Activated T-cell treated with anti-CD3 and anti-CD28 coated beads for 24 hours (primary cell): ENCODE results near the gene MEA1.
A peak's percentile ranks its signal among the peaks of the same experiment; 100 is the strongest.
"Not testable (repeated sequence)": the region's sequence is repeated elsewhere in the genome, so short reads cannot be mapped to it uniquely, and the experiment has no call there.

Source experiments
- DNase-seq: peaks from one replicate; pipeline ENCODE4 v3.0.0-alpha.2; 2020; ENCODE audit warnings: low read depth

The MEA1 gene

DNA sequence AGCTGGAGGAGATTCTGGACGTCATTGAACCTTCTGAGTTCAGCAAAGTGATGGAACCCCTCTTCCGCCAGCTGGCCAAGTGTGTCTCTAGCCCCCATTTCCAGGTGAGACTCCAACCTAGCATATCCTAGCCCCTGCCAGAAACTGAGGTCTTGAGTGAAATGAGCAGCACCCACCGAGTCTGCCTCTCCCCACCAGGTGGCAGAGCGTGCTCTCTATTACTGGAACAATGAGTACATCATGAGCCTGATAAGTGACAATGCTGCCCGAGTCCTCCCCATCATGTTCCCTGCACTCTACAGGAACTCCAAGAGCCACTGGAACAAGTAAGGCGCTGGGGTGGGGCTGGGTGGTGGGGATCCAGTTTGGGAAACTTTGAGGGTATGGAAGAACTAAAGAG, 4.6 kb downstream of the MEA1 start:
- DNase-seq: no peak

DNA sequence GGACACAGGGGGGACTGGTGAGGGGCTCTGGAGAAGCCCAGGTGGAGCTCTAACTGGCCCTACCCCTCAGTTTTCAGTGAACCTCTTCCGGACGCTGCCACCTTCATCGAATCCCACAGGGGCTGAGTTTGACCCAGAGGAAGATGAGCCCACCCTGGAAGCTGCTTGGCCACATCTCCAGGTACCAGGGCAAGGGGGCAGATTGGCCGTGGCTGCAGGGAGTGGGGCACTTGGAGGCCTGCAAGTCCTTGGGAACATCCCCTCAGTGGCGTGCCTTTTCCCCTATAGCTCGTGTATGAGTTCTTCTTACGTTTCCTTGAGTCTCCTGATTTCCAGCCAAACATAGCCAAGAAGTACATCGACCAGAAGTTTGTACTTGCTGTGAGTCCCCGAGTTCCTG, 6.6 kb downstream of the MEA1 start:
- DNase-seq: no peak

DNA sequence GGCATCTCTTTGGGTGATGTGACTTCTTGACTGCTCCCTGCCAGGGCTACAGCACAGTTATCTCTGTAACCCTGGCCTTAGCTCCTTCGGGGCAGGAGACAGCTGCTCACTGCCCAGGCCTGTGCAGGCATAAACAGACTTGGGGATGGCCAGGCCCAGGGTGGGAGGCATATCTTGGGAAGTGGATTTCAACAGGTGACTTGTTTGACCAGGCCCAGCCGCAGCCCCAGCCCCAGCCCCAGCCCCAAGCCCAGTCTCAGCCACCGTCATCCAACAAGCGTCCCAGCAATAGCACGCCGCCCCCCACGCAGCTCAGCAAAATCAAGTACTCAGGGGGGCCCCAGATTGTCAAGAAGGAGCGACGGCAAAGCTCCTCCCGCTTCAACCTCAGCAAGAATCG, 7.5 kb downstream of the MEA1 start:
- no peak for DNase-seq

DNA sequence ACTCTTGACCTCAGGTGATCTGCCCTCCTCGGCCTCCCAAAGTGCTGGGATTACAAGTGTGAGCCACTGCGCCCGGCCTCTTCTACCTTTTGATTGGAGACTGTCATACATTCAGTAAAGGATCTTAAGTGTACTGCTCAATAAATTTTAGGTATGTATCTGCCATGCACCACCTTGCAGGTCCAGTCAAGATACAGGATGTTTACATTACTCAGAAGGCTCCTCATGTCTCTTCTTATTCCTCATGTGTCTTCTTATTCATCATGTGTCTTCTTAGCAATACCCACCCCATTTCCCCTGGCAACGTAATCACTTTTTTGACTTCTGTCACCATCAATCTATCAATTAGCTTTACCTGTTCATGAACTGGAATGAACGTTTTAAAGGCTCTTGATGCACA, 7.9 kb downstream of the MEA1 start:
- DNase-seq: no peak

DNA sequence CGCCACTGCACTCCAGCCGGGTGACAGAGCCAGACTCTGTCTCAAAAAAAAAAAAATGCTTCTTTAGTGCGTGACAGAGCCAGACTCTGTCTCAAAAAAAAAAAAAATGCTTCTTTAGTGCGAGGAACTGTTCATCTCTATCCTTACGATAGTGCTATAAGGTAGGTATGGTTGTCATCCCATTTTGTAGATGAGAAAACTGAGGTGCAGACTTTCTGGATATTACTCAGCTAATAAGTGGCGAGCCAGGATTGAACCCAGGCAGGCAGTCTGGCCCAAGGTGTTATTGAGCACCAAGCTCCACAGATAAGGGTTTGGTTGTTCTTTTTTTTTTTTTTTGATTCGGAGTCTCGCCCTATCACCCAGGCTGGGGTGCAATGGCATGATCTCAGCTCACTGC, 11.9 kb downstream of the MEA1 start:
- DNase-seq: no peak

DNA sequence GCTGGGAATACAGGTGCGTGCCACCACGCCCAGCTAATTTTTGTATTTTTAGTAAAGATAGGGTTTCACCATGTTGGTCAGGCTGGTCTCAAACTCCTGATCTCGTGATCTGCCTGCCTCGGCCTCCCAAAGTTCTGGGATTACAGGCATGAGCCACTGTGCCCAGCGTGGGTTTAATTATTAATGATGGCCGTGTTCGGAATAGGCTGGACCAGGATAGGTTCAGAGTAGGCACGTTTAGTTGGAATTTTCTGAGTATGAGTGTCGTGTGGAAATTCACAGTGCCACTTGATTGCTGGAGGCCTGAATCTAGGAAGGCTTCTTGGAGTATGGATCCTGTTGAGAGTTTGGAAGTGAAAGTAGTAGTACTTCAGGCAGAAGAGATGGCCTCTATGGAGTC, 15.5 kb downstream of the MEA1 start:
- DNase-seq: not testable (repeated sequence)

DNA sequence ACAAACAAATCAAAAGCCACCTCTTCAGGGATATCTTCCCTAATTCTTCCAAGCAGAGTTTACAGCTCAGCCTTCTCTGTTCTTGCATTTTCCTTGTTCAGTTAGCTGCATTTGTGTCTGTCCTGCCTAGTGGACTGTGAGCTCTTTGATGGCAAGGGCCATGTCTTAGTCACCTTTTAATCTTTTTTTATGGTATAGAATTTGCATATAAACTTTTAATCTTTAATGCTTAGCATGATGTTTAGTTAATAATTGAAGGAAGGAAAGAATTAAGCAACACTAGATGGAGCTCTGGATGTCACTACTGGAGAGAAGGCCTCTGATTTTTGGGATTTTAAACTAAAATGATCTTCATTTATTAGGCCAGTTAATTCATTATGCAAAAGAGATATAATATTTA, 17.2 kb downstream of the MEA1 start:
- DNase-seq: no peak

DNA sequence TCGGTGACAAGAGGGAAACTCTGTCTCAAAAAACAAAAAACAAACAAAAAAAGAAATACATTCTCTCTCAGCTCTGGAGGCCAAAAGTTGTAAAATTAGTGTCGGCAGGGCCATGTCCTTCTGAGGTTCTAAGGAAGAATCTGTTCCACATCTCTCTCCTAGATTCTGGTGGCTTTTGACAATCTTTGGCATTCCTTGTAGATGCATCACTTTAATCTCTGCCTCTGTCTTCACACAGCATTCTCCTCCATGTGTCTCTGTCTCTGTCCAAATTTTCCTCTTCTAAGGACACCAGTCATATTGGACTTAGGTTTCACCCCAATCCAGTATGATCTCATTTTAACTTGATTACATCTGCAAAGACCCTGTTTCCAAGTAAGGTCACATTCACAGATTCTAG, 20.3 kb downstream of the MEA1 start:
- no peak for DNase-seq

DNA sequence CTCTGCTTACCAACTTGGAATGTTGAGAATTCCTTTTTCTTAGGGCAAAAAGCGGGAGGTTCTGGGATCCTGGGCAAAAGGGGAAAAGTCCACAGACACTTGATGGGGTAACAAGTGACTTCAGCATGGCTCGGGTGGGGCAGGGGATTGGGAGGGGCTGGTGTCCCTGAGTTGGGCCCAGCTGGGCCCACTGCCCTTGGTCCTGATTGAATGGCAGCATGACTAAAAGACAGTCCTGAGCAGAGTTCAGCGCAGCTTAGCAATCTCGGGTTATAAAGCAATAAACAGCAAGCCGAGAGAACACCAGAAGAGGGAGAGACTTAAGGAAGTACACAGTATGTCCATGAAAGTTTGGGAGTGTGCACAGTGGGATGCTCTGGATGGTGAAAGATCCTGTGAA, 23.8 kb downstream of the MEA1 start:
- DNase-seq: no peak

DNA sequence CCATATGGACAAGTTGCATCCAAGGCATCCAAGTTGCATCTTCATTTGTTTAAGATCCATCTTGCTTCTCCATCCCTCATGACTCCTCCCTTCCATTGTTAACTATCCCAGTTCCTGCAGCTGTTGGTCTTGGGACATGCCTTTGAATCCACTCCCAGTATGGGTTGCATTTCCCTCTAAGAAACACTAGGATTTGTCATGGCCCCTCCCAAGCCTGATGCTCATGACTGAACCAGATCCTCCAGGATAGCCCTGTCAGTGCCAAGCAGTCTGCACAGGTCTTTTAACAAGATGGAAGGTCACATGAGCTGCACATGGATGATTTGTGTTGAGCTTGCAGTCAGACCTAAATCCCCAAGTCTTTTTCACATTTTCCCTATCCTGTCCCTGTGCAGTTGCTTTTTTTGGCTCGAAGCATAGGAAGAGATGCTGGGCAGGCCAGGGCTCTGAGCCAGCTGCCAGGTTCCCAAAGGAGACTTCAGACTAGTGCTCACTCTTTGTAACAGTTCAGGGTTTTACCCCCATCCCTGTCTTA, 25.2 kb downstream of the MEA1 start:
- no peak for DNase-seq

DNA sequence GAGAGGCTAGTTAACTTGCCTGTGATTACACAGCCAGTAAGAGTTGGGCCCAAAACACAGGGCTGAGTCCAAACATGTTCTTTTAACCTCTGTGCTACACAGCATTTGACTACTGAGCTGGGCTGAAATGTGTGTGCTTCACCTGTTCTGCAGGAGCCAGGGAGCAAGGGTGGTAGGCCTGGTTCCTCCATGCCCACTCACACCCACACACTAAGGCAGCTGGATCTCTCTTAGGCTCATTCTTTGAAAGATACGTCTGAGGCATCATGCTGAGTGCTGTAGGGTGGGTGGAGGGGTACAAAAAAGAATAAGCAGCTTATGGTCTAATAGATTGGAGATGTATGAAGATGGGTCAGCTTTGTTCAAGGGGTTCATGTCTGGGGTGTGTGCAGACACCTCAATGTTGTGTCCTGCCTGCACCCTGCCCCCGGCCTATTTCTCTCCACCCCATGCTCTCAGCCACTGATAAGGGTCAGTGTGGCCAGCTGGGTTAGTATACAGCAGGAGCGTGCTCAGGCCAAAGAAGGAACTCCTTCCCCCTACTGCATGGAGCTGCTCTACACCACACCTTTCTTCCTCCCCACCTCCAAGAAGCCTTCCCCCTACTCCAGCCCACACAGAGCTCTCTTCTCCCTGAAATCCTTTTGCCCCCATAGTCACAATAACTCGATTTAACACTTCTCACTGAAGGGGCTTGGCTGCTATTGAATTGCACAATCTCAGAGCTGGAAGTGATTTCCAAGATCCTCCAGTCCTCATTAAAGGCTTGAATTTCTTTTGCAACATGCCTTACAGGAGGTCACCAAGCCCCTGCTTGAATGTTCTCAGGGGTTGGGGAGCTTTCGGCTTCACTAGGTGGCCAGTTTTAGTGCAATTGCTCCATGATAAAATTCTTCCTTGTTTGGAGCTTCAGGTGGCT, 26.0 kb downstream of the MEA1 start:
- DNase-seq: no peak

DNA sequence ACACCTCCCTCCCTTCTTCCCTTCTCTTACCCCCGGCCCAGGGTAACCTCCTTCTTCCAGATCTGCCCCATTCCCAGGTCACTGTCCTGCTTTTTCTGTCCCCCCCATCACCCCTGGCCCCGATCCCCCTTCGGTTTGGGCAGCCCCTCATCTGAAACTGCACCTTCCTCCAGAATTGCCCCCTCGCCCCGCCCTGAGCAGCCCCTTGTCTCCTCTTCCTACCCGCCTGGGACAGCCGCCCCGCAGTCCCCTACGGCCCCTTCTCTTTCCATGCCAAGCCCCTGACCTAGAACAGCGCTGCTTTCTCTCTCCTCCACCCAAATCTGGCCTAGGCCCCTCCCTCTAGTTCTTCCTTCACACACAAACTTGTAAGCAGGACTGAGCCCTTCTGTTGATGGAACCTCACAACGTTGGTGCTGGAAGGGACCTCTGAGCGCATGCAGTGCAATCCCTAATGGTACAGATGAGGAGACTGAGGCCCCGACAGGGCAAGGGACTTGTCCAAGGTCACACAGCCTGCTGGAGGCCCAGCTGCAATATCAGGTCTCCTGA, 28.7 kb downstream of the MEA1 start:
- no peak for DNase-seq

DNA sequence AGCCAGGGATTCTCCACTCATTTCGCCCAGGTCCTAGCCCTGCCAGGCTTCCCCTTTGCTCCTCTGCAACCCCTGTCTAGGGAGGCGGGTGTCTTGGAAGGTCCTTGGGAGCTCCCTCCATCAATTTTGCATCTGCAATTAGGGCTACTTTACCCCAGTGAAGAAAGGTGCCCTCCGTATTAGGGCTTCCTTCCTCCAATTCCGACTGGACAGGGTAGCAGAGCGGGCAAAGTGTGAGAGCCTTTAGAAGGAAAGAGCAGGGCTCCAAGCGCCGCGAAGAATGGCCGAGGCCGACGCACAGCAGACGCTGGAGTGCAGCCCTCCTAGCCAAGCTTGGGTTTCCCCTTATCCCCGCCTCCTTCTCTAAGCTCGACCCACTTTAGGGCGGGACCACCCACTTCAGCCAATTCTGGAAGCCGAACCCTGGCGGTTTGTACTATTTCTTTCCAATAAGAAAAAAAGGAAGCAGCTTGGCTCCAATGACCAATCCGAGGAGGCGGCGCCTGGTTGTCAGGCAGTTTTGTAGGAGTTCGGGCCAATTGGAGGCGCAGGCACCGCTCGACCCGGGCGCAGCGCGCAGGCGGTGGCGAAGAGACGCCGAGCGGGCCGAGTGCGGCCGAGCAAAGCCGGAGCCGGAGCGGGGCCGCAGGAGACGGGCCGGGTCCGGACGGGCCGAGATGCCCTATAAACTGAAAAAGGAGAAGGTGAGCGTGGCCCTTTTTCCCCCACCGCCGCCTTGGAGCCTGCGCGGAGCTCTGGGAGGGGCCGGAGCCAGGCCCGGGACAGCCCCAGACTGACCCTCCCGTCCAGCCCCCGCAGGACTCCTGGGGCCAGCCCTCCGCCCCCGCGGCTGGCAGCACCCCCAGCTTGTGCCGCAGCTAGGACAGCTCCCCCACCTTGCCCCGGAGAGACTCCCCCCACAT, 29.5 kb downstream of the MEA1 start, which contains the start of gene PPP2R5D:
Gene PPP2R5D, plus strand, starts transcription at position 570 of the 923 bp plus-strand sequence. Its CDS starts 108 bp downstream, at position 678.
- peak; percentile 97 for DNase-seq

DNA sequence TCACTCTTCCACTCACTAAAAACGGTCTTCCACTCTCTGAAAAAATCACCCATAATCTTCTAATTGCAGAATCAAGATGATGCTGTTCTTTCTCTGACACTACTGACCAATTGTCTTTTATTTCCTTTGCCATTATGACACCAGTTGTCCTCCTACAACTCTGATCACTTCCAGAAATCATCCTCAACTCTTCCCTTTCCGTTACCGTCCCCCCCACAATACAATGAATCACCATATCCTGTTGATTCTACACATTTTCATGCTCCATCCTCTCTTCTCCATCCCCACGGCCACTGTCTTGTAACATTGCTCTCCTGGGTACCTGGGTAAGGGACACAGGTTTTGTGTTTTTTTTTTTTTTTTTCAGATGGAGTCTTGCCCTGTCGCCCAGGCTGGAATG, 31.9 kb downstream of the MEA1 start:
- DNase-seq: no peak

DNA sequence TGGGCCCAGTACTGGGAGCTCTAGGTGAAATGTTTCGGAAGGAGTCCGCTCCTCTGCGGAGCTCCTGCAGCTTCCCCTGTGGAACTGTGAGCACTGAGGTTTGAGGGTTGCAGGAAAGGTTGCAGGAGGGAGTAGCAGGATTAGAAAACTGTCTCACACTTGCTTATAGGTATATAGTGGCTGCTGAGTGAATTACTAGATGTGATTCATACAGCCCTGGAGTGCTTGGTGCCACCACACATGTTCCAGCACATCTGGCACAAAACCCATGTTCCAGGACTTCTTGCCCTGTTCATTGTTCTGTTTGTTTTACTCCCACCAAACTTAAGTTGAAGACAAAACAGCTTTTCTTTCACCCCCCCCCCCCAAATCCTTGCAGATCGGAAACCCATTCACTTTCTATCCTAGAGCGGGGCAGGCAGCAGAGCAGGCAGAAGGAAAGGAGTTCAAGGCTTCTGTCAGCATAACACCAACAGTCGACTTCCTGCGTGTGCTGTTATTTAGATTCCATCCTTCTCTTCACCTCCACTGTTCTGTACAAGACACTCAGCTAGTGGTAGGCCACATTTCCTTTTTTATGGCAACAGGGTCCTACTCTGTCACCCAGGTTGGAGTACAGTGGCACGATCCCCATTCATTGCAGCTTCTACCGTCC, 34.1 kb downstream of the MEA1 start:
- no peak for DNase-seq

DNA sequence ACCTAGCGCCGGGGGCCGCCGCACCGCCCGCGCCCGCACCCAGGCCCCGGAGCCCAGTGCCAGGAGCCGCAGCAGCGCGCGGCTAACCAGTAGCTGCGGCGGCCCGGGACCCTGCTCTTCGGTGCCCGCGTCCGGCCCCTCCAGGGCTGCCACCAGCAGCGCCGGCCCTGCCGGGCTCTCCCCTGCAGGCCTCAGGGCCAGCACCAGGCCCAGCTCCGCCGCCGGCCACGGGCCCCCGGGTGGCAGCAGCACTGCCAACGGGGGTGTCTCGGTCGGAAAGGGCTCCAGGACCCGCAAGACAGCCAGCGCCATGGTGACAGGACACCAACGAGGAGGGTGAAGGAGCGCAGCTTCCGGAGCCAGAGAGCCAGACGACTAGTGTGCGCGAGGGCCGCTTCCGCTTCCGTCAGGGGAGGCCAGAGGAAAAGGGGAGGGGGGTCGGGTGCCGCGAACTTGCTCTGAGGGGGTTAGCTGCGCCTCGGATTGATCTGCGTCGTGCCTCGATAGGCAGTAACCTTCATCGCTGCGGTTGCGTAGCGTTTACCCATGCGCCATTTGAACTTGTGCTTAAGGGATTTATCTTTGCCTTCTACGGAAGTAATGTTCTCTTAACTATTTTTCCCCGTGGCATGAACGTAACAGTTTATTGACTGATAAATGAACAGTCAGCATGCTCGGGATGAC, 34.8 kb downstream of the MEA1 start, which contains the start of gene PEX6:
Gene PEX6, minus strand, starts transcription at position 343 of the 684 bp plus-strand sequence. Its CDS starts 31 bp downstream, at position 312.
- peak; percentile 90 for DNase-seq

DNA sequence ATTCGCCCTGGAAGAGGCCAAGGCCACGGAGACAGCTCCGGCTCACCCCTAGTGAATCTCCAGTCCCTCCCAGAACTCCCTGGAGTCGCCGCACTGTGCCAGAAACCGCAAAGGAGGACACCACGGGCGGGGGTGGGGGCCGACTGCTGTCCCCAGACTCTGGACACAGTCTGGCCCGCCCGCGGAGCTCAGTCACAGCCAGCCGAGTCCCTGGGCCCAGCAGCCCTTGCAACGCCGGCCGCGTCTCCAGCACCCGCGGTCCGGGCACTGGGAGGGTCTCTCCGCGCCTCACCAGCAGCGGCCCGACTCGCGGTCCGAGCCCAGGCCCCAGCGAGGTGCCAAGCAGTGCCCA, 35.3 kb downstream of the MEA1 start:
- DNase-seq: no peak

DNA sequence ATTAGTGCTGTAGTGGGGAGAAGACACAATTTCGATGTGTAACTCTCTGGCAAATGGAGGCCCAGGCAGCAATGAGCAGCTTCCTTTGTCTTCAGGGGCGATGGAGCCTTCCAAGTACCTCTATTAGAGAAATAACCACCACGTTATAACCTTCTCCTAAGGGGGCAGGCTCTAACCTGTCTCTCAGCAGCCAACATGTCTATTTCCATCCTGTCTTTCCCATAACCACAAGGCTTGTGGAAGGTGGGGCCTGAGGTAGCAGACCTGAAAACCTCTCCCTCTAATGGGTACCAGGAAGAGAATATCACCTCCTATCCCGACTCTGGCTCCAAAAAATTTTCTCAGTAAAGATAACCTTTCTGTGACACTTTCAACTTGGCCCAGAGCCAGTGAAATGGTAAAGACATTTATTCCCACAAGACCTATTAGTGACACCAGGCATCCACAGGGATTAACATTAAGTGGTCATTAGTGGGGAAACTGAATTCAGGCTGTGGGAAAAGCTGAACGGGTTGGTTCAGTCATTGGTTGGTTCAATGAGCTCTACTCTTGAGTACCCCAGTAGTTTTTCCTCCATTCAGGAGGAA, 38.7 kb downstream of the MEA1 start:
- DNase-seq: no peak

DNA sequence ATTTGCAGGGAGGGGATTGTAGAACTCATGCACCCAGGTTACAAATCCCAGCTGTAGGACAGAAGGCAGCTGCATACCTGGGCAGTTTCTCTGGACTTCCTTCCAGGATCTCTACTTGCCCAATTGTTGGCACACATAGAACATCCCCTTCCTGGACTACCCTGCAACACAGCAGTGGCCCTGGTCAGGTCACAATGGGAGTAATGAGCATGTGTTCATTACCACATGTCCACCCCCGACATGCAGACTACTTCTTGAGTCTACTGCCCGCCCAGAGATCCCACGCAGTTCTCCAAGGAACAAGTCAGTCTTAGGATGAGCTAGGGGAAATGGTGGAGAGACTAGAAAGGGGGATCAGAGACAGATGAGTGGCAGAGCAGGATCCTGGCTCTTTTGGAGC, 39.8 kb downstream of the MEA1 start:
- DNase-seq: no peak

DNA sequence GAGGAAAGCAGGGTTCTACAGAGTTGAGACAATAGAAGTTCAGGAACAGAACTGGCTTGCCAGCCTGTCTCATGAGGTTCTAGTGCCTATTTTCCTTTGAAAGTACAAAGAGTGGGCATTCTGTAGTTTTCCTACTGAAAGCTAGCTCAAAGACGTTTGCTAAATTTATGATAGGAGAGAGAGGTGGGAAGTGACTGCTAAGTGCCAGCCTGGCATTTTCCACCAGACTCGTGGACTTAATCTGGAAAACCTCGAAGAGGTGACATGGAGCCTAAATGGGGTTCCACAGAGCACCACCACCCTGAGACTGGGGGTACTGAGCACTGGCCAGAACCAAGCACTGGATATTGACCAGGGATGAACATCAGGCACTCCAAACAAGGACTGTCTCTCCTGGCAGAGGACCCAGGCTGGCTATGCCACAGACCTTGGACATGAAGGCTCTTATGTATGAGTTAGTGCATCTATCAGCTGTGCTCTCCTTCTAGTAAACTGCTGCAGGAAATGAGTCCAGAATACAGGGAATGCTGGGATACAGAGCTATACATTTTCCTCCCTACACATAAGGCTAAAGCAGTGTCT, 41.9 kb downstream of the MEA1 start:
- no peak for DNase-seq
